DND-41 (cell line): ENCODE results near the gene CSNK2A1.

ENCODE experiments used
- ATAC-seq: fragments of 200-7000 bp; cut with Tn5 transposase; 3 replicates; pipeline ENCODE4 v1.9.1; 2021; ENCODE audit warnings: low read depth; ENCODE audit not compliant: insufficient read depth
- DNase-seq: peaks from one replicate; pipeline ENCODE4 v3.0.0-alpha.2; 2020
- H2AFZ ChIP-seq: 2 replicates; pipeline ENCODE4 v1.6.0; 2012; ENCODE audit warnings: low read depth, low read length
- H3K27ac ChIP-seq: 2 replicates; pipeline ENCODE4 v1.5.1; 2012; ENCODE audit warnings: low read length, inconsistent platforms
- H3K27me3 ChIP-seq: fragments of 200-600 bp; sonication (generic); 2 replicates; pipeline ENCODE4 v1.6.0; 2012; ENCODE audit warnings: low read length, mild to moderate bottlenecking, inconsistent platforms; ENCODE audit not compliant: insufficient read depth, poor library complexity
- H3K36me3 ChIP-seq: 2 replicates; pipeline ENCODE4 v1.5.1; 2012; ENCODE audit warnings: low read length, inconsistent platforms; ENCODE audit not compliant: insufficient read depth
- H3K4me1 ChIP-seq: 2 replicates; pipeline ENCODE4 v1.5.1; 2012; ENCODE audit warnings: mild to moderate bottlenecking, low read length; ENCODE audit not compliant: insufficient read depth
- H3K4me2 ChIP-seq: 2 replicates; pipeline ENCODE4 v1.6.0; 2012; ENCODE audit warnings: mild to moderate bottlenecking, moderate library complexity, low read length, inconsistent platforms; ENCODE audit not compliant: insufficient read depth
- H3K4me3 ChIP-seq, 2 experiments: fragments of 200-600 bp in 1 of 2; shearing (Covaris generic) in 1 of 2; 2 replicates each; pipeline ENCODE4 v1.5.1; 2012 to 2016; ENCODE audit warnings: inconsistent platforms in 2 of 2, low read length in 2 of 2, mild to moderate bottlenecking in 2 of 2, low read depth in 1 of 2, moderate library complexity in 1 of 2
- H3K79me2 ChIP-seq: 2 replicates; pipeline ENCODE4 v1.6.0; 2012; ENCODE audit warnings: low read length, inconsistent platforms; ENCODE audit not compliant: insufficient read depth
- H3K9ac ChIP-seq: 2 replicates; pipeline ENCODE4 v1.6.0; 2012; ENCODE audit warnings: low read depth, mild to moderate bottlenecking, inconsistent platforms, low read length, moderate library complexity
- H3K9me3 ChIP-seq: 2 replicates; pipeline ENCODE4 v1.5.1; 2012; ENCODE audit warnings: low read length, moderate library complexity, mild to moderate bottlenecking, inconsistent platforms; ENCODE audit not compliant: insufficient read depth, severe bottlenecking
- H4K20me1 ChIP-seq: 2 replicates; pipeline ENCODE4 v1.6.0; 2012; ENCODE audit warnings: low read length; ENCODE audit not compliant: insufficient read depth
- EZH2 ChIP-seq: IDR thresholded peaks from 3 replicates; pipeline ENCODE4 v1.6.1; 2012; ENCODE audit warnings: borderline replicate concordance, low read depth, mild to moderate bottlenecking, moderate library complexity, low read length, inconsistent platforms; ENCODE audit not compliant: severe bottlenecking
- TF ChIP-seq, protein P1 (sequence below): IDR thresholded peaks from 2 replicates; pipeline ENCODE4 v1.5.1; 2012; ENCODE audit warnings: borderline replicate concordance, low read length, moderate library complexity, mild to moderate bottlenecking; ENCODE audit not compliant: poor library complexity, severe bottlenecking; ENCODE audit errors: extremely low read depth

CSNK2A1 gene

GRCh38 chr20:542777-543368, 717 bp downstream of the CSNK2A1 start:
- no peak for TF ChIP-seq EZH2
- TF ChIP-seq, protein P1, sequence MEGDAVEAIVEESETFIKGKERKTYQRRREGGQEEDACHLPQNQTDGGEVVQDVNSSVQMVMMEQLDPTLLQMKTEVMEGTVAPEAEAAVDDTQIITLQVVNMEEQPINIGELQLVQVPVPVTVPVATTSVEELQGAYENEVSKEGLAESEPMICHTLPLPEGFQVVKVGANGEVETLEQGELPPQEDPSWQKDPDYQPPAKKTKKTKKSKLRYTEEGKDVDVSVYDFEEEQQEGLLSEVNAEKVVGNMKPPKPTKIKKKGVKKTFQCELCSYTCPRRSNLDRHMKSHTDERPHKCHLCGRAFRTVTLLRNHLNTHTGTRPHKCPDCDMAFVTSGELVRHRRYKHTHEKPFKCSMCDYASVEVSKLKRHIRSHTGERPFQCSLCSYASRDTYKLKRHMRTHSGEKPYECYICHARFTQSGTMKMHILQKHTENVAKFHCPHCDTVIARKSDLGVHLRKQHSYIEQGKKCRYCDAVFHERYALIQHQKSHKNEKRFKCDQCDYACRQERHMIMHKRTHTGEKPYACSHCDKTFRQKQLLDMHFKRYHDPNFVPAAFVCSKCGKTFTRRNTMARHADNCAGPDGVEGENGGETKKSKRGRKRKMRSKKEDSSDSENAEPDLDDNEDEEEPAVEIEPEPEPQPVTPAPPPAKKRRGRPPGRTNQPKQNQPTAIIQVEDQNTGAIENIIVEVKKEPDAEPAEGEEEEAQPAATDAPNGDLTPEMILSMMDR, result no peak
- H3K4me3 ChIP-seq, result peak overlapping the region; percentile 83 to 89
- peak overlapping the region; percentile 71 for H3K4me2 ChIP-seq
- peak; percentile 58 for DNase-seq
- H3K79me2 ChIP-seq, result peaks cover 57% of the 10 kb centered on the region
- peak overlapping the region; percentile 95 for H3K9ac ChIP-seq
- peak overlapping the region; percentile 86 for H2AFZ ChIP-seq
- peak overlapping the region; percentile 93 for H3K27ac ChIP-seq
- peaks cover 55% of the 10 kb centered on the region for H3K4me1 ChIP-seq
- H3K27me3 ChIP-seq, result peaks cover 7% of the 10 kb centered on the region
- H3K36me3 ChIP-seq, result peaks cover 18% of the 10 kb centered on the region
- peaks cover 4% of the 10 kb centered on the region for H3K9me3 ChIP-seq
- H4K20me1 ChIP-seq, result peaks cover 44% of the 10 kb centered on the region
- ATAC-seq, result peak; percentile 35

DNA sequence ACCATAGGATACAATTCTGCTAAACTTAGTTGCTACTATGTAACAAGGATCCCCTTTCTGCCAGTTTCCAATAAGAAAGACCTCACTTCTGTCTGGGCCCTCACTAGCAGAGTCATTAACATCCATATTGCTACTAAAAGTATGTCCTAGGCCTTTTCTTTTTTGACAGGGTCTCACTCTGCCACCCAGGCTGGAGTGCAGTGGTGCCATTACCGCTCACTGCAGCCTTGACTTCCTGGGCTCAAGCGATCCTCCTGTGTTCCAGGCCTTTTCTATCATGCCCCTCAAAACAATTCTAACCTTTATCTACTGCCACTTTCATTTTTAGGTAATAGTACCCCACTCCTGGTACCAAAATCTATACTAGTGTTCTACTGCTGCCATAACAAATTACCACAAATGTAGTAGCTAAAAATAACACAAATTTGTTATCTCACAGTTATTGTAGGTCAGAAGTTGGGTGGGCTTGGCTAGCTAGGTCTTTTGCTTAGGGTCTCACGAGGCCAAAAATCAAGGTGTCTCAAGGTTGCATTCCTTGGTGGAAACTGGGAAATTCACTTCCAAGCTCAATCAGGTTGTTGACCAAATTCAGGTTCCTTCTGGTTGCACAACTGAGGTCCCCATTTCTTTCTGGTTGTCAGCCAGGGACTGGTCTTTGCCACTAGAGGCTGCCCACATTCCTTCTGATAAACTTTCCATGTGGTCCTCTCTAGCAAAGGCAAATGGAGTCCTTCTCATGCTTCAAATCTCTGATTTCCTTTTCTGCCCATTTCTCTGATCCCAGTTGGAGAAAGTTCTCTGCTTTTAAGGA, 3.0 kb downstream of the CSNK2A1 start:
- Histone ChIP-seq H3K36me3 (peaks cover 18% of the 10 kb centered on the region), H3K27ac (no peak overlapping the region), H3K79me2 (peaks cover 79% of the 10 kb centered on the region), H3K27me3 (no peaks in the 10 kb centered on the region), H3K9ac (no peak overlapping the region), H3K4me2 (peak overlapping the region; percentile 71; the same call in 1 of the 2 replicates), H3K4me1 (peaks cover 55% of the 10 kb centered on the region), H3K9me3 (peaks cover 4% of the 10 kb centered on the region), H2AFZ (no peak overlapping the region), H4K20me1 (peaks cover 65% of the 10 kb centered on the region), H3K4me3 (peak overlapping the region in 1 of 2 experiments; percentile 23; a peak in 1 of 4 replicates)
- no peak for DNase-seq
- ATAC-seq, result no peak
- TF ChIP-seq EZH2, result no peak
- TF ChIP-seq, protein P1, result peak; percentile 18

GRCh38 chr20:539848-540247, 3.7 kb downstream of the CSNK2A1 start:
- peaks cover 18% of the 10 kb centered on the region for H3K36me3 ChIP-seq
- peaks cover 72% of the 10 kb centered on the region for H4K20me1 ChIP-seq
- H3K79me2 ChIP-seq, result peaks cover 87% of the 10 kb centered on the region
- H3K9ac ChIP-seq, result no peak overlapping the region
- H3K9me3 ChIP-seq, result peaks cover 4% of the 10 kb centered on the region
- H2AFZ ChIP-seq, result no peak overlapping the region
- no peak overlapping the region for H3K27ac ChIP-seq
- no peak for DNase-seq
- peak overlapping the region; percentile 71; the same call in 1 of the 2 replicates for H3K4me2 ChIP-seq
- no peak for TF ChIP-seq EZH2
- TF ChIP-seq, protein P1, result no peak
- H3K27me3 ChIP-seq, result no peaks in the 10 kb centered on the region
- H3K4me1 ChIP-seq, result peaks cover 55% of the 10 kb centered on the region
- ATAC-seq, result no peak
- no peak overlapping the region for H3K4me3 ChIP-seq
